HG03354 (cell line): ENCODE data around the gene CATSPERZ.

Experiments
- ATAC-seq: cut with Tn5 transposase; IDR thresholded peaks from one replicate; pipeline ENCODE4 v1.9.1; 2021; ENCODE audit warnings: mild to moderate bottlenecking; ENCODE audit not compliant: unreplicated experiment, poor library complexity, severe bottlenecking

The CATSPERZ gene

DNA sequence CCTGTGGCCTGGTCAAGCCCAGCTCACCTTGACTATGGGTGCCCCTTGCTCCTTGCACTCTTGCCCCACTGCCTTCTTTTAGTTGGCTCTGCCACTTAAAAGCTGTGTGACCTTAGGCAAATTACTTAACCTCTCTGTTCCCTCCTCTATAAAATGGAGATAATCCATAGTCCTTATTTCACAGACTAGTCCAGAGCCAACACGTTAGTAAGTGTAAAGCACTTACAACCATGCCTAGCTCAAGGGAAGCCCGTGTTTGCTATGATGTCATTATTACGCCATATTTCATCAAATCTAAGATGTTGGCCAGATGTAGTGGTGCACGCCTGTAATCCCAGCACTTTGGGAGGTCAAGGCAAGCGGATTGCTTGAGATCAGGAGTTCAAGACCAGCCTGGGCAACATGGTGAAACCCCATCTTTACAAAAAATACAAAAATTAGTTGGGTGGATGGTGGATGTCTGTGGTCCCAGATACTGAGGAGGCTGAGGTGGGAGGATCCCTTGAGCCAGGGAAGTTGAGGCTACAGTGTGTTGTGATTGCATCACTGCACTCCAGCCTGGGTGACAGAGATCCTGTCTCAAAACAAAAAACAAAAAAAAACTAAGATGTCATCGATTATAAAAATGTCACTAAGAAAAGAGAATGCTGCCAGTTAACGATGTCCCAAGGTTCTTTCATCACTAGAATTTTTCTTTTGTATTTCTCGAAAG, 37.5 kb downstream of the CATSPERZ start:
- no peak for ATAC-seq

DNA sequence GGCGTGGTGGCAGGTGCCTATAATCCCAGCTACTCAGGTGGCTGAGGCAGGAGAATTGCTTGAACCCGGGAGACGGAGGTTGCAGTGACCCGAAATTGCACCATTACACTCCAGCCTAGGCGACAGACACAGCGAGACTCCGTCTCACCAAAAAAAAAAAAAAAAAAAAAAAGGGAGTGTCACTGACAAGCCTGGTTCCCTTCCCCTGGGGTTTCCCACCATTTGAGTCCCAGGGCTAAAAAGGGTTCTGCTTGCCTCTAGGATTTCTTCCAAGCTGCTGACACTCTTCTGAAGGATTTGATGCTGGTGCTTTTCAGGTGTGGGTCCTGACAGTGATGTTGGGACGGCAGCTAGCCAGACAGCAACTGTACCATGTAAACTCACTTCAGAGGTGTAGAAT, 38.6 kb downstream of the CATSPERZ start:
- ATAC-seq: no peak

- no peak for ATAC-seq
Measured at GRCh38 chr11:64339286-64339685, 39.1 kb downstream of the CATSPERZ start.

- peak; percentile 59 for ATAC-seq
Measured at GRCh38 chr11:64339754-64340408, 39.7 kb downstream of the CATSPERZ start, which contains the start of gene CCDC88B. Gene CCDC88B (plus strand): TSS chr11:64340204. CDS start chr11:64340267, 63 bp downstream.

DNA sequence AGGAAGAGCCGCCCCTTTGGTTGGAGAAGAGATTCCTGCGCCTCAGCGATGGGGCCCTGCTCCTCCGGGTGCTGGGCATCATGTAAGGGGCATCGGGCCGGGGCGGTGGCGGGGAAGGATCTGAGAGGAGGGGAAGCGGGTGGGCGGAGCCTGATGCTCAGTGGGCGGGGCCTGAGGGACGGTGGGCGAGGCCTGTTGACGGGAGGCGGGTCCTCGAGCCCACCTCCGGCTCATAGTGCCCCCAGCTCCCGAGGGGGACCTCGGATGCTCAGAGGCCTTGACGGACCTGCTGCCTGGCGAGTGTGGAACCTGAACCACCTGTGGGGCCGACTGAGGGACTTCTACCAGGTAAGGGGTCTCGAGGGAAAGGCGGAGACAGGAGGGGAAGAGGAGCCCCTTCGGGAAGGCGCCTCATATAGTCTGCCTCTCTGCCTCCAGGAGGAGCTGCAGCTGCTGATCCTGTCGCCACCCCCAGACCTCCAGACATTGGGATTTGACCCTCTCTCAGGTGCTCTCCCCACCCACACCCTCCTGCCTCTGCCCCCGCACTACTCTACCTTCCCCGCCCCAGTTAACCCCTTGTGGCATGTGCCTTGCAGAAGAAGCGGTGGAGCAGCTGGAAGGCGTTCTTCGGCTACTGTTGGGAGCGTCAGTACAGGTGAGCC, 40.6 kb downstream of the CATSPERZ start:
- peak; percentile 50 for ATAC-seq

DNA sequence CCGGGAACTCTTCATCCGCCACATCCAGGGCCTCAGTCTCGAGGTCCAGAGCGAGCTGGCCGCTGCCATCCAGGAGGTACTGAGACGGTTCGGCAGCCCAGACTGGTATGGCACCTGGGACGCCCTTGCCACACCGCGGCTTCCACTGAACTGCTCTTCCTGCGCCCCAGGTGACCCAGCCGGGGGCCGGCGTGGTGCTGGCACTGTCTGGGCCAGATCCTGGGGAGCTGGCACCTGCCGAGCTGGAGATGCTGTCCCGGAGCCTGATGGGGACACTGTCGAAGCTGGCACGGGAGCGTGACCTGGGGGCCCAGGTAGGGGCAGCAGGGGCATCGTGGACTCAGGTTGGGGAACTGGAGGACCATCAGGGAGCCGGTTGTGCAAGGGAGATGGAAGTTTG, 41.3 kb downstream of the CATSPERZ start:
- ATAC-seq: no peak

DNA sequence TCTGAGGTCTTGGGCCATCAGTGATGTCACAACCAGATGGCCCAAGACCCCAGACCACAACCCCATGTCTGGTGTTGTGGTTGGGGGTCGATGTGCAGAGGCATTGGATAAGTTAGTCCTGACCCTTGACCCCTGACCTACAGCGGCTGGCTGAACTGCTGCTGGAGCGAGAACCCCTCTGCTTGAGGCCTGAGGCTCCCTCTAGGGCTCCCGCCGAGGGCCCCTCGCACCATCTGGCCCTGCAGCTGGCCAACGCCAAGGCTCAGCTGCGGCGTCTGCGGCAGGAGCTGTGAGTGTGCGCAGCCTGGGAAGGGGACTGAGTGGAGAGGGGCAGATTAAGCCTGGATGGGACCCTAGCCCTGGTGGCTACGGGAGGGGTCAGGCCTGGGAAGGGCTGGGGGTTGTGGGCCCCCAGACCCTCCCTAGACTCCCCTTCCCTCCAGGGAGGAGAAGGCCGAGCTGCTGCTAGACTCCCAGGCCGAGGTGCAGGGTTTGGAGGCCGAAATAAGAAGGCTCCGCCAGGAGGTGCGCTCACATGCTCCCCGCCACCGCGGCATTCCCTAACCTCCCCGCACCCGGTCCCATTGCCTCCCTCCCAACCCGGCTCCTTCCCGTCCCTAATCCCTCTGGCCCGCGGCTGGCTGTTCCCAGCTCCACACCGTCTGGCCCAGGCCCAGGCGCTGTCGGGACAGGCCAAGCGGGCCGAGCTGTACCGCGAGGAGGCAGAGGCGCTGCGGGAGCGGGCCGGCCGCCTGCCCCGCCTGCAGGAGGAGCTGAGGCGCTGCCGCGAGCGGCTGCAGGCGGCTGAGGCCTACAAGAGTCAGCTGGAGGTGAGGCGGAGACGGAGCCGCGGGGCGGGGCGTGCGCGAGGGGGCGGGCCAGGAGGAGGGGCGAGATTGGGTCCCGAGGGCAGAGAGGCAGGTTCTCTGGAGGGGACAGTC, 42.0 kb downstream of the CATSPERZ start:
- peak; percentile 44 for ATAC-seq

DNA sequence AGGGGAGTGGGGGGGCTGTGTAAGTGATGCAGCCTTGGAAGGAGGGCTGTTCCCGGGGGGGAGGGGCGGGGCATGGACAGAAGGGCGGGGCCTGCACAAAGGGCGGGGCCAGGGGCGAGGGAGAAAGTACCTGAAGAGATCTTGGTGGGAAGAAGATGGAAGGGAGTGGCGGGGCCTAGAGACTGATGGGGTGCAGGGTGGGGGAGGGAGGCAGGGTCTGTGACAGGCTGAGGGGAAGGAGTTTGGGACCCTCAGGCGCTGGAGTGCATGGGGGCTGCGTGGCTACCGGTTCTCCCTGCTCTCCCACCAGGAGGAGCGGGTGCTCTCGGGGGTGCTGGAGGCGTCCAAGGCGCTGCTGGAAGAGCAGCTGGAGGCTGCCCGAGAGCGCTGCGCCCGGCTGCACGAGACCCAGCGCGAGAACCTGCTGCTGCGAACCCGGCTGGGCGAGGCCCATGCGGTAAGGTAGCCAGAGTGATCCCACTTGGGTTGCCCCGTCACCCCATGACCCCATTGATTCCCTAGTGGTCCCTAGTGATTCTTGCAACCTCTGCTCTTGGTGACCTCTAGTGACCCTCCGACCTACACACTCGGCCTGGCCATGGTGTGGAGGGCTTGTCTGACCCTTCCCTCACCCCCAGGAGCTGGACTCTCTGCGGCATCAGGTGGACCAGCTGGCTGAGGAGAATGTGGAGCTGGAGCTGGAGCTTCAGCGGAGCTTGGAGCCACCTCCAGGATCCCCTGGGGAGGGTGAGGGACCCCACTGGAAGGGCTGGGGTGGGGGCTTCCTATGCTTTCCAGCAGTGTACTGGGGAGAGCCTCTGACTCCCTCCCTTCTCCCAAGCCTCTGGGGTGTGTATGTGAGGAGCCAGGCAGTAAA, 42.9 kb downstream of the CATSPERZ start:
- no peak for ATAC-seq

DNA sequence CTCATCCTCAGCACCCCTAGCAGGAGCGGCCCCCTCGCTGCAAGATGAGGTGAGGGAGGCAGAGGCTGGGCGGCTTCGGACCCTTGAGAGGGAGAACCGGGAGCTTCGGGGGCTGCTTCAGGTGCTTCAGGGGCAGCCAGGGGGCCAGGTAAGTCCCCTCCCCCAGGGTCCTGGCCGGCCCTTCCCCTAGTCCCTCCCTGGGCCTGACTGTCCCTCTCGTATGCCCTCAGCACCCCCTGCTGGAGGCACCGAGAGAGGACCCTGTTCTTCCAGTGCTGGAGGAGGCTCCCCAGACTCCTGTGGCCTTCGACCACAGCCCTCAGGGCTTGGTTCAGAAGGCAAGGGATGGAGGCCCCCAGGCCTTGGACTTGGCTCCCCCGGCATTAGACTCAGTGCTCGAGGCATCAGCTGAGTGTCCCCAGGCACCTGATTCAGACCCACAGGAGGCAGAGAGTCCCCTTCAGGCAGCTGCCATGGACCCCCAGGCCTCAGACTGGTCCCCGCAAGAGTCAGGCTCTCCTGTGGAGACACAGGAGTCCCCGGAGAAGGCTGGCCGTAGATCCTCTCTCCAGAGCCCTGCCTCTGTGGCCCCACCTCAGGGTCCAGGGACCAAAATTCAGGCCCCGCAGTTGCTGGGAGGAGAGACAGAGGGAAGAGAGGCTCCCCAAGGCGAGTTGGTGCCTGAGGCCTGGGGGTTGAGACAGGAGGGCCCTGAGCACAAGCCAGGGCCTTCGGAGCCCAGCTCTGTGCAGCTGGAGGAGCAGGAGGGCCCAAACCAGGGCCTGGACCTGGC, 43.8 kb downstream of the CATSPERZ start:
- no peak for ATAC-seq

DNA sequence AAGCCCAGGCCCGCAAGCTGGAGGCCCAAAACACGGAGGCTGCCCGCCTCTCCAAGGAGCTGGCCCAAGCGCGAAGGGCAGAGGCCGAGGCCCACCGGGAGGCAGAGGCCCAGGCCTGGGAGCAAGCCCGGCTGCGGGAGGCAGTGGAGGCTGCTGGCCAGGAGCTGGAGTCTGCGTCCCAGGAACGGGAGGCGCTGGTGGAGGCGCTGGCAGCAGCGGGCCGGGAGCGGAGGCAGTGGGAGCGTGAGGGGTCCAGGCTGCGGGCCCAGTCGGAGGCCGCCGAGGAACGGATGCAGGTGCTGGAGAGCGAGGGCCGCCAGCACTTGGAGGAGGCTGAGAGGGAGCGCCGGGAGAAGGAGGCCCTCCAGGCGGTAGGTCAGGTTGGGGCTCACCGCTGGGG, 44.6 kb downstream of the CATSPERZ start:
- ATAC-seq: no peak

- no peak for ATAC-seq
Measured at GRCh38 chr11:64347193-64347867, 47.2 kb downstream of the CATSPERZ start.

GRCh38 chr11:64348383-64349024, 48.3 kb downstream of the CATSPERZ start:
- ATAC-seq: no peak

DNA sequence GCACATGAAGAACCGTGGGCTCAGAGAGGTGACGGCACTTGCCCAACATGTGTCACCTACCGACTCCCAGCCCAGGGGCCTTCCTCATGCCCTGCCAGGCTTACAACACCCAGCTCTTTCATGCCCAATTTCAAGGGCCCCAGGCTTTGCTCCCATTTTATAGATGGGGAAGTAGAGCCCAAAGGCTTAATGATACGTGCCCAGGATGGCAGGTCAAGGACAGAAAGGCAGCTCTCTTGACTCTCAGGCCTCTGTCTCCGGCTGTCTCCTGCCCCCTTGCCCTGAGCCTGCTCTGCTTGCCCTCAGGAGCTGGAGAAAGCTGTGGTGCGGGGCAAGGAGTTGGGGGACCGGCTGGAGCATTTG, 48.8 kb downstream of the CATSPERZ start:
- ATAC-seq: no peak

DNA sequence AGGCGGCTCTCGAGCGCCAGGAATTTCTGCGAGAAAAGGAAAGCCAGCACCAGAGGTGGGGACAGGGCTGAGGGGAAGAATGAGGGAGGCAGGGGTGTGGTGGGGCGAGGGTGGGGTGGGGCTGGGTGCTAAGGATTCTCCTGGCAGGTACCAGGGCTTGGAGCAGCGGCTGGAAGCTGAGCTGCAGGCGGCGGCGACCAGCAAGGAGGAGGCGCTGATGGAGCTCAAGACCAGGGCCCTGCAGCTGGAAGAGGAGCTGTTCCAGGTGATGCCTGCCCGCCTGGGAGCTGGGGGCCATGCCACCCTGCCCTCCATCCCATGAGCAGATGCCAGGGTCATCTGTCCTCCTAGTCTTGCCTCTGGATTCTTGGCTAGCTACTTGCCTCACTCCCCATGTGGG, 49.2 kb downstream of the CATSPERZ start:
- no peak for ATAC-seq

DNA sequence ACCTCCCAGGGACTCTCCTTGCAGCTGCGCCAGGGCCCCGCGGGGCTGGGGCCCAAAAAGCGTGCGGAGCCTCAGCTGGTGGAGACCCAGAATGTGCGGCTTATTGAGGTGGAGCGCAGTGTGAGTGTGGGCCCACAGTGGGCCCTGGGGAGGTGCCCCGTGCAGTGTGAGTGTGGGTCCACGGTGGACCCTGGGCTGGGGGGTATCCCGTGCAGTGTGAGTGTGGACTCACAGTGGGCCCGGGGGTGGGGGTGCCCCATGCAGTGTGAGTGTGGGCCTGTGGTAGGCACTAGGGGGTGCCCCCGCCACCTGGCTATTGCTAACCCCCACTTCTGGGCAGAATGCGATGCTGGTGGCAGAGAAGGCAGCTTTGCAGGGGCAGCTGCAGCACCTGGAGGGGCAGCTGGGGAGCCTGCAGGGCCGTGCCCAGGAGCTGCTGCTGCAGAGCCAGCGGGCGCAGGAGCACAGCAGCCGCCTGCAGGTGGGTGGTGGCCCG, 51.0 kb downstream of the CATSPERZ start:
- ATAC-seq: no peak

DNA sequence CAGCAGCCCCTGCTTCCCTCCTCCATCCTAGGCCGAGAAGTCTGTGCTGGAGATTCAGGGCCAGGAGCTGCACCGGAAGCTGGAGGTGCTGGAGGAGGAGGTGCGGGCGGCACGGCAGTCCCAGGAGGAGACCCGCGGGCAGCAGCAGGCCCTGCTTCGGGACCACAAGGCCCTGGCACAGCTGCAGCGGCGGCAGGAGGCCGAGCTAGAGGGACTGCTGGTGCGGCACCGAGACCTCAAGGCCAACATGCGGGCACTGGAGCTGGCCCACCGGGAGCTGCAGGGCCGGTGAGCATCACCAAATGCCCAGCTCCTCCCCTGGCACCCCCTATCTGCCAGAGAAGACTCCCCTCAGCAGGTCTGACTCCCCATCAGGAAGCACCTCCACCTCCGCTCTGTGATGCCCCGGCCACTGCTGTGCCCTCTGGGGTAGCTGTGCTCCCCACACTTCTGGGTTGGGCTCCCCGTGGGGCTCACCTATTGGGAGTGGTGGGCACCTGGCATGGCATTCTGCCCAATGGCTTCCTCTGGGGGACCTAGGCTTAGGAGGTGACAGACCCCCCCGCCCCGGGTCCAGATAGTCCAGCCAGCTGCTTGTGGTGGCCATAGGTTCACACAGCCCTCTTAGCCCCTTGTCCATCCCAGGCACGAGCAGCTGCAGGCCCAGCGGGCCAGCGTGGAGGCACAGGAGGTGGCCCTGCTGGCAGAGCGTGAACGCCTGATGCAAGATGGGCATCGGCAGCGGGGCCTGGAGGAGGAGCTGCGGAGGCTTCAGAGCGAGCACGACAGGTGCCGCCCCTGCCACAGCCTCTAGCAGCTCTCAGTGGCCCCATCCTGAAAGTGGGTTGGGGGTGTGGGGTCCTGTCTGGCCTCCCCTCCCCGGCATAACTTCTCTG, 52.2 kb downstream of the CATSPERZ start:
- no peak for ATAC-seq
